Measurements from ENCODE around the gene TP53. TPM values are rescaled to one million over a fixed set of nuclear protein-coding genes. Genes with fewer than 3 reads are reported as not detected.
"Not testable (repeated sequence)": the region's sequence is repeated elsewhere in the genome, so short reads cannot be mapped to it uniquely, and the experiment has no call there.

Gene TP53
- polyA plus RNA-seq, 3 donors, result 68.2 to 79.1 (median 74.8) TPM

DNA sequence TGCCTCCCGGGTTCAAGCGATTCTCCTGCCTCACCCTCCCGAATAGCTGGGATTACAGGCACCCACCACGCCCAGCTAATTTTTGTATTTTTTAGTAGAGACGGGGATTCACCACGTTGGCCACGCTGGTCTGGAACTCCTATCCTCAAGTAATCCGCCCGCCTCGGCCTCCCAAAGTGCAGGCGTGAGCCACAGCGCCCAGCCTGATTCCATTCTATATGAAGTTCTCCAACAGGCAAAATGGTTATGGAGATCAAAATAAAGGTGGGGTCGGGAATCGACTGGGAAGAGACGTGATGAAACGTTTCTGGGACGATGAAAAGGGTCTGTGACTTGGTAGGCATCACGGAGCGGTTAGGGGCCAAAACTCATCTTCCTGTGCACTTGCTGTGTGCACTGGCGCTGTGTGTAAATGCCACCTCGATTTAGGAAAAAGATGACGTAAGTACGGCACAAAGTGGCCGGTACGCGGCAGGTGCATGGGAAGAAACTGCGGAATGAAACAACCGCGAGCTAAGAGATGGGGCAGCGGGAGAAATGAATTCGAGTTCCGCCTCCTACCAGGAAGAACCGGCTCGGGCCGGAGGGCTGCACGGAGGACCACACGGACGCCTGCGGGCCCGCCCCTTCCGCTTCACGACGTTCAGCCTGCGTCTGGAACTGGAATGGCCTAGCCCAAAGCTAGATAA, 1.6 kb downstream of the TP53 start:
- peak; percentile 94 for DNase-seq

DNA sequence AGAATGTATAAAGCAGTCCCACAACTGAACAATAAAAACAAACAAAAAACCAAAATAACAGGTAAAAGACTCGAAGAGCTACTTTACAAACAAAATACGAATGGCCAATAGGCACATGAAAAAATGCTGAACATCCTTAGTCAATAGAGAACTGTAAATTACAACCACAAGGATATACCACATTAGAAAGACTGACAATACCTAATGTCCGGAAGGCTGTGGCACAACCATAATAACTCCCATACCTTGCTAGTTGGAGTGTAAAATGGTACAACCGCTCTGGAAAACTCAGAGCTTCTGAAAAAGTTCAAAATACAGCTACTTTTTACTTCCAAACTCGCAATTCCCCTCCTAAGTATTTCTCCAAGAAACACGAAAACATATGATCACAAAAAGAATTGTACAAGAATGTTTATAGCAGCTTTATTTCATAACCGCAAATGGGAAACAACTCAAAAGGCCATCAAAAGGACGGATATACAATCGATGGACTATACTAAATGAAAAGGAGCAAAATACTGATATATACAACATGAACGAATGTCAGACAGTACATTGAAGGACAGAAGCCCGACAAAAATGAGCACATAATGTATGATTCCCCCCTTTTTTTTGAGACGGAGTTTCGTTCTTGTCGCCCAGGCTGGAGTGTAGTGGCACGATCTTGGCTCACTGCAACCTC, 2.3 kb downstream of the TP53 start:
- DNase-seq, result no peak

DNA sequence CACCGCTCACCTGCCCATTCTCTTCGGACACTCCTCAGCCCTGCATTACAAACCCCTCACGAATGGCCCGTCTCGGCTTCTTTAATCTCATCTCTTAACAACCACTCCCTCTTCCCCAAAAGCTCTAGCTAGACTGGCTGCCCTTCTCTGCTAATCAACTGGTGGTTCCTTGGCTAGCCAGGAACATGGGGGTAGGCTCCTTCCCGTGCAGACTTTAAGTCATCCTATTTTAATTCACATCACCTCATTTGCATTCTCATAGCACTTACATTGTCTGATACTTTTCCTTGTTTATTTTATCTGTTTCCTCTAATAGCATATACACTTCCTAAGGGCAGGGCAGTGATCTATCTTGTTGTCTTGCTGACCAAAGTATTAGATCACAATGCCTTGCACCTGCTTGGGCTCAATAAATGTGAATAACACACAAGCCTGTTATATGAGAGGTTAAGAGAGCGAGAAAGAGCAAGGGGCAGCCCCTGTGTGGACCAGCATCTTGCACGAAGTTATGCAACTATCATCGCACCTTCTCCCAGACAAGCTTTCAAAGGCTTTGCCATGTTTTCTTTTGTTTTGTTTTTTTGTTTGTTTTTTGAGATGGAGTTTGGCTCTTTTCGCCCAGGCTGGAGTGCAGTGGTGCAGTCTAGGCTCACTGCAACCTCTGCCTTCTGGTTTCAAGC, 9.8 kb downstream of the TP53 start:
- no peak for DNase-seq

DNA sequence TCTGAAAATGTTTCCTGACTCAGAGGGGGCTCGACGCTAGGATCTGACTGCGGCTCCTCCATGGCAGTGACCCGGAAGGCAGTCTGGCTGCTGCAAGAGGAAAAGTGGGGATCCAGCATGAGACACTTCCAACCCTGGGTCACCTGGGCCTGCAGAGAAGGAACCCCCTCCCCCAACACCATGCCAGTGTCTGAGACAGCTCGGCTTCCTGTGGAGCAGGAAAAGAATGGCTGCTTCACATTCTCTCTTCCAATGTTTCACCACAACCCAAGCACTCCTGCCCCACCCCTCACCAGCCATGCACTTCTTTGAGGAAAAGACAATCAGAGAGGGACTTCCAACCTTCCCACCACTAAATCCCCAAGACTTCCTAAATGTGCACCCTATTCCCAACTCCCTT, 10.8 kb downstream of the TP53 start:
- no peak for DNase-seq

DNA sequence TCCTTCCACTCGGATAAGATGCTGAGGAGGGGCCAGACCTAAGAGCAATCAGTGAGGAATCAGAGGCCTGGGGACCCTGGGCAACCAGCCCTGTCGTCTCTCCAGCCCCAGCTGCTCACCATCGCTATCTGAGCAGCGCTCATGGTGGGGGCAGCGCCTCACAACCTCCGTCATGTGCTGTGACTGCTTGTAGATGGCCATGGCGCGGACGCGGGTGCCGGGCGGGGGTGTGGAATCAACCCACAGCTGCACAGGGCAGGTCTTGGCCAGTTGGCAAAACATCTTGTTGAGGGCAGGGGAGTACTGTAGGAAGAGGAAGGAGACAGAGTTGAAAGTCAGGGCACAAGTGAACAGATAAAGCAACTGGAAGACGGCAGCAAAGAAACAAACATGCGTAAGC, 12.4 kb downstream of the TP53 start:
- DNase-seq, result no peak

DNA sequence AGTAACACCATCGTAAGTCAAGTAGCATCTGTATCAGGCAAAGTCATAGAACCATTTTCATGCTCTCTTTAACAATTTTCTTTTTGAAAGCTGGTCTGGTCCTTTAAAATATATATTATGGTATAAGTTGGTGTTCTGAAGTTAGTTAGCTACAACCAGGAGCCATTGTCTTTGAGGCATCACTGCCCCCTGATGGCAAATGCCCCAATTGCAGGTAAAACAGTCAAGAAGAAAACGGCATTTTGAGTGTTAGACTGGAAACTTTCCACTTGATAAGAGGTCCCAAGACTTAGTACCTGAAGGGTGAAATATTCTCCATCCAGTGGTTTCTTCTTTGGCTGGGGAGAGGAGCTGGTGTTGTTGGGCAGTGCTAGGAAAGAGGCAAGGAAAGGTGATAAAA, 14.1 kb downstream of the TP53 start:
- no peak for DNase-seq

DNA sequence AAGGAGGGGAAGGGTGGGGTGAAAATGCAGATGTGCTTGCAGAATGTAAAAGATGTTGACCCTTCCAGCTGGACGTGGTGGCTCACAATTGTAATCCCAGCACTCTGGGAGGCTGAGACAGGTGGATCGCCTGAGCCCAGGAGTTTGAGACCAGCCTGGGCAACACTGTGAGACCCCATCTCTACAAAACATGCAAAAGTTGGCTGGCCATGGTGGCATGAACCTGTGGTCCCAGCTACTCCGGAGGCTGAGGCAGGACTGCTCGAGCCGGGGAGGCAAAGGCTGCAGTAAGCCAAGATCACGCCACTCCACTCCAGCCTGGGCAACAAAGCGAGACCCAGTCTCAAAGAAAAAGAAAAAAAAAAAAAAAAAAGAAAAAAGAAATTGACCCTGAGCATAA, 18.8 kb downstream of the TP53 start:
- DNase-seq, result no peak

DNA sequence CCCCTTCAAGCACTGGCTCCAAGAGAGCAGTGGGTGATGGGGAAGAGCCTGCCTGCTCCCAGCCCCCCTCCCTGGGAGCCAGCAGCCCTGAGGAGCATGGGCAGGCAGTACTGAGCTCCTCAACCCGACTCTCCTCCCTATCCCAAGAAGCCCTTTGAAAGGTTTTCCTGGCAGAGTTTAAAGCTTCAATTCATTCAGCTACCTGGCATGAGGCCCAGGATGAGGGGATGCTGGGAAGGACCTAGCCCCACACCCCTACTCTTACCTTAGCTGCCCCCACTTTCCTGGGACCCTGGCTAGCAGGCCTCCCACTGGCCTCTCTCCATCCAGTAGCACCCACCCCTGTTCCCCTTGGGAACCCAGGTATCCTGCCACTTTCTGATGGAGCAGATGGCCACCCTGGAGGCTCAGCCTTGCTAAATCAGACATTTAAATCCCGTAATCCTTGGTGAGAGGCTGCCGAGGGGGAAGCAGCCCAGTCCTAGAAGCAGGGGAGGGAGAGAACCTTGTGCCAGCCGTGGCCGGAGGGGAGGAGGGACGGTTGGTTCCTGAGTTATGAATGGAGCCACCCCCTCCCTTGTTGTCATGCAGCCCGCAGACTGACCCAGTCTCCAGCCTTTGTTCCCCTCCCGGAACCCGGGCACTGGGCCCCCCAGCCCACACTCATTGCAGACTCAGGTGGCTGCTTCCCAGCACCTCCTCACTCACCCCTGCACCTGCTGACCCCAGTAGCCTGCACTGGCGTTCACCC, 19.5 kb downstream of the TP53 start:
- DNase-seq, result no peak

DNA sequence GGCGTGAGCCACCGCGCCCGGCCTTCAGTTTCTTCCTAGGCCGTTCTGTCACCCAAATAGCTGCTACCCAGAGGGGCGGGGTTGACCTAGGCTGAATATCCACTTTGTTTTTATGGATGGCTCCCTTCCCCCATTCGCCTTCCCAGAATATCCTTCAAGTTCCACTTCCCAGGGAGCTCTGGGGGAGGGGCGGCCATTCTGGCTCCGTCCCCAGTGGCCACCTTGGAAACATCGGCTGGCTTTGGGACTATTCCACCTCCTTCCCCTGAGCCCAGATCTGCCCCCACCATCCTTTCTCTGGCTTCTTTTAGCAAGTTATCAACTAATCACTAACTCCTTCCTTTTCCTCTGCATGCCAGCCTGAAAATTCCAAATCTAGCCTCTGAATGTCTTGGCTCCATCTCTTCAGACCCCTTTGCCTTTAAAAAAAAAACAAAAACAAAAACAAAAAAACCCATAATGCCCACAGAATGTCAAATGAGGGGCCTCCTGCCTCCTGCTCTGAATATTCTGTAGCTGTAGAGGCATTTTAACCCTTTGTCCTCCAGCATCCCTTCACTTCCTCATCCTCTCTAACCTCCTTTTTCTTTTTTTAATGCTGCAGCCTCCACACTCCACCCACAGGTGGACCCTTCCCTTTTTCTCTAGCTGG, 30.2 kb downstream of the TP53 start:
- DNase-seq, result peak; percentile 72

DNA sequence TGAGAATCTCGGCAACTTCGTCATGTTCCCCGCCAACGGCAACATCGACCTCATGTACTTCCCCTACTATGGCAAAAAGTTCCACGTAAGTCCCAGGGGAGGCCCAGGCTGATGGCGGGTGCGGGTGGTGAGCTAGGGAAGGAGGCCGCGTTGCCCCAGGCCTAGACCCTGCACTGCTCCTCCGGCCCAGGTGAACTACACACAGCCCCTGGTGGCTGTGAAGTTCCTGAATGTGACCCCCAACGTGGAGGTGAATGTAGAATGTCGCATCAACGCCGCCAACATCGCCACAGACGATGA, 31.8 kb downstream of the TP53 start:
- DNase-seq, result no peak

DNA sequence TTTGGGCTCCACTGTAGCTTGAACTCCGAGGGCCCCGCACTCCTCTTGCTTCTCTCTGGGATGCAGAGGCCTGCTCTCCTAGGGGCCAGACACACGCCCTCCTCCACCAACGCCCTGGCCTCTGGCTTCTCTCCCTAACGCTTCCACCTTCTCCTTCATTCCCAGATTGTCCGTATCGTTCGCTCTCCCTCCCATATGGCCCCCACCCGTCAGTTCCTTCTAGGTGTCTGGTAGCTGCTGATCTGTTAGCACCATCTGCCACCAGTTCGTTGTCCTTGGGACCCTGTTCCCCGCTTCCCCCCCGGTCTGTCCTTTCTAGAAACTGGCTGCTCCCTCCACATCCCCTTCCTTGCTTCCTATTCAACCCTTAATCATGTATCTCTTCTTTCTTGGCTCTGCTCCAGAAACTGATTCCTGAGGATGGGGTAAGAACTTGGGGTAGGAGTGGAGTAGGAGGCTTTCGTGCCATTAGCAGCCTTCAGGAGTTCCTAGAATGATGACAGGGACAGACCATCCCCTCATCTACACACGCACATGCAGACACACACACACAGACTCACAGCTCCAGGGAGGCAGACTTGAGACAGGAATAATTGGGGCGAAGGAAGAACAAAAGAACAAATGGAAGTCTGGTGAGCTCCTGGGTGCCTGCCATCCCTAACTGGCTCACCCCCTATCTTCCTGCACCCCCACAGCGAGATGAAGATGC, 32.3 kb downstream of the TP53 start:
- DNase-seq, result no peak

DNA sequence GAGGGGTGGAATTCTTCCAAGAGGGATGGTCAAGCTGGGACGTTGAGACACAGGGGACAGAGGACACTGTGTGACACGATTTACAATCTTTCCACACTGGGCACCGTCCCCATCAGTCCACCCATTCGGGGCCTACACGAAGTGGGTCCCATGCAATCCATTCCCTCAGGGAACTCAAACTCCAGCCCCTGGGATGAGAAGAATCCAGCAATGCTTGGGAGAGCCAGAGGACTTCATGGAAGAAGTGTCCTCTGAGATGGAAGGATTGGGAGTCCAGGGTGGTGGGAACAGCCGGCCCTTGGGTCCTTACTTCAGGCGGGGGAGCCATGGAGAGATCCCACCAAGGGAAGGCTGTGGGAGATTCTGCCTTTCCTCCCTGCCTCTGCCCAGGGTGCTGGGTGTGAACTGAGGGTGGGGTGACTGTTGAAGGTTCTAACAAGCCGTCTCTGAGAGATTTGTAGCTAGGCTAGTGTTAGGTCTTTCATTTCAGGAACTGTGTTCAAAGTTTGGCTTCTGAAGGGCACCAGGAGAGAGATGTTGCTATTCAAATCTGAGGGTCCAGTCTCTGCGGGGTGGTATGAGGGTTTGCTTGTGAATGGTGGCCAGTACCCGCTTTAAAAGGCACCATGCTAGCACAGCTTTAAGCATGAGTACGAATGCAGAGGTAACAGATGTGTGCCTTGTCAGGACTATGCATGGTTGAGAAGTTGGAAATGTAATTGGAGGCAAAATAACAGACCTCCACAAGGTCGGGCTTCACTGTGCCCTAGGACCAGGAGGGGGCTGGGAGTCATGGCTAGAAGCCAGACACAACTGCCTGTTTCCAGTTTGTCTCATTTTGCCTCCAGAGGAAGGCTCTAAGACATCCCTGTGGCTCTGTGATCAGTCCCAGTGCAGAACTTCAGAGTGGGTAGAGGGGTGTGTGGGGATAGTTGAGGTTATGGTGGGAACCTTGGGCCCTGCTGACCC, 34.6 kb downstream of the TP53 start:
- DNase-seq, result no peak

DNA sequence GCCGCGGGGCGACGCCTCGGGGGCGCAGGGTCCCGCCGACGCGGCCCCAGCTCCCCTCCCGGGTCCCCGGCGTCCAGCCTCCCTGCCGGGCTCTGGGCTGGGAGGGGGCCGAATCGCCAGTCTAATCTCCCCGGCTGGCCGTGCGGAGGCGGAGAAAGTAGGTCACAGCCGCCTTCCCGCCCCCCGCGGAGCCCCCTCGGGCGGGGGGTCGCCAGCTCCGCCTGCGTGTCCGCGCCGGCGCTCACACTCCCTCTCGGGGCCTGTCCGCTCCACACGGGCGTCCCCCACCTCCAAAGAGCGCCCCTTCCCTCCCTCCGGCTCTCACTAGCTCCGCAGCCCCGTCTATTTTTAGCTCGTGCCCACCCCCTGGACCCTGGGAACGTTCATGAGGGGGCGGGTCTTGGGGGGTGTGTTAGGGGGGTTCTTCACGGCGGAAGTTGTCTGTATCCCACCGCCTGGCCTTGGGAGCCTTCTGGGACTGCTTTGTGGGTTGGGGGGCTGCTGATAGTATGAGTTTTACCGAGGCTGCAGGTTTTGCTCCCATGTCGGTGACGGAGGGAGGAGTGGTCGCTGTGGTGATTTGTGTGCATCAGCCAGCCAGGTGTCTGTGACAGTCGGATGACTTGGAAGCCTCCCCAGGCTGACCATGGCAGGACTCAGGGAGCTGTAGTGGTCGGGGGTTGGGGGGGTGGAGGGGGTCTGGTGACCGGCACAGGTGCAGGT, 35.5 kb downstream of the TP53 start:
- peak; percentile 81 for DNase-seq

DNA sequence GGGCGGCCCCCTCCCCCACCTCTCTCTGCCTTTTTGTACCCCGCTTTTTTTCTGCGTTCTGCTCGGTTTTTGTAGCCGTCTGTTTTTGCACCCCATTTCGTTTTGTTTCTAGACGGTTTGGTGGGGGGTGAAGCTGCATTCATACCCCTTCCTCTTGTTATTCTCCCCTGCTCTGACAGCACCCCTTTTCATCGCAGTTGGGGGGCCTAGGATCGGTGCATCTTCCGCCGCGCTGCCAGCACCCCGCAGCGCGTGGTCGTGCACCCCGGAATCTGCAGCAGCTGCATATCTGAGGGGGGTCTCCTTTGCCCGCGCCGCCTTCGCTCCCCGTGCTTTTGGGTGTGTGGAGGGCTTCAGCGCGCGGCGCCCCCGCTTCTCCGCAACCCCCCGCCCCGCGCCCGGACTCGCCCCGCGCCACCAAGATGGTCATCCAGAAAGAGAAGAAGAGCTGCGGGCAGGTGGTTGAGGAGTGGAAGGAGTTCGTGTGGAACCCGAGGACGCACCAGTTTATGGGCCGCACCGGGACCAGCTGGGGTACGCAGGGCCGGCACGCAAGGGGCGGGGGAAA, 36.1 kb downstream of the TP53 start:
- DNase-seq, result no peak

DNA sequence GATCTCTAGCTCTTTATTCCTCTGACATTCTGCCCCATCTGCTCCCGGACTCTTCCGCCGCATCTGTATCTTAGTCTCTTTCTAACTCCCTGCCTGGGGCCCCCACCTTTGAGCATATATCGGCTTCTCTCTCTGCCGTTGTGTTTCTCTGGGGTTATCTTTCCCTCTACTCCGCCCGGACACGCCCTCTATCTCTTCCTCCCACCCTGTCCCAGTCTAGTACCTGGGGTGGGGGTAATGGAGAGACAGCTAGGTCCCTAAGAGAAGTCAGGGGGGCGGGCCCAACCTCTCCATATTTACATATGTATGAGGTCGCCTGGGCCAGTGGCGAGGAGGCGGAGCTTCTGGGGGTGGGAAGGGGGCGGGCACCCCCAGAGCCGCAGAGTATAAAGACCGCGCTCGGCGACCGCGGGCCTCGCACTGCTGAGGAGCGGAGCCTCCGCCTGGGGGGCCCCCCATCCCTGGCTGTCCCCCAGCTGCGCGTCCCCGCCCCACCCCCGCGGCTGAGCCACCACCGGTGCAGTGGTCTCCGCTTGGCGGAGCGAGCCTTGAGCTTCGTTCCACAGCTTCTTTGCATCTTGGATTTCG, 36.7 kb downstream of the TP53 start, which contains the start of gene ATP1B2:
Gene ATP1B2 (plus strand): TSS at position 418 of the 588 bp plus-strand sequence. CDS start 593 bp downstream, outside the sequence.
- peak; percentile 65 for DNase-seq

DNA sequence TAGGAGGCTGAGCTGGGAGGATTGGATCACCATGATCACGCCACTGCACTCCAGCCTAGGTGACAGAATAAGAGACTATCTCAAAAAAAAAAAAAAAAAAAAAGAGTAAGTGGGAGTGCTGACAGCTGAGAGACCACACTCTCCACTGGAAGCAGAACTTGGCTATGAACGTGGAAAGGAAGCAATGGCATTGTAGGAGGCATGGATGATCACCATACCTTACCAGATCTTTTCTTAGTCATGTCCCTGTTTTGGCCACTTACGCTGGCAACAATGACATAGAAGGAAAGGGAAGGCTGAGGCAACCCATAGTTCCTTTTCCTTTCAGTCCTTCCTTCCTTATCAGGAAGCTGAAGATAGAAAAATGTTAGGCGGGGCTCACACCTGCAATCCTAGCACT, 40.3 kb downstream of the TP53 start:
- DNase-seq, result no peak

DNA sequence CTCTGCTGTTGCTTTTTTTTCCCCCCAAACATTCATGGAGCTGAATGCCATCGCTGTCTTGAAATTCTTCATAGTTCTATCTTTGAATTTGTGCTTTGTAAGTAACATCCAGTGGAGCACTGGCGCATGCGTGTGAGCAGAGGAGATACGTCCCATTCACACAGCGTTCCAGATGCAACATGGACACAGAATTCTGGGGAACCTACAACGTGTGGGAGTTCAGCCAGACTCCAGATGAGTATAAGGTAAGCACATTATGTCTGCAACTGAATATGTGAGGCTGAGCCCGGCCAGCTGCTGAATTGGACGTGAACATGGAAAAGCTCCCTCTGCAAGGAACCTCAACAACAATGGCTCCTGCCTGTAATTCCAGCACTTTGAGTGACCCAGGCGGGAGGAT, 40.8 kb downstream of the TP53 start:
- no peak for DNase-seq

DNA sequence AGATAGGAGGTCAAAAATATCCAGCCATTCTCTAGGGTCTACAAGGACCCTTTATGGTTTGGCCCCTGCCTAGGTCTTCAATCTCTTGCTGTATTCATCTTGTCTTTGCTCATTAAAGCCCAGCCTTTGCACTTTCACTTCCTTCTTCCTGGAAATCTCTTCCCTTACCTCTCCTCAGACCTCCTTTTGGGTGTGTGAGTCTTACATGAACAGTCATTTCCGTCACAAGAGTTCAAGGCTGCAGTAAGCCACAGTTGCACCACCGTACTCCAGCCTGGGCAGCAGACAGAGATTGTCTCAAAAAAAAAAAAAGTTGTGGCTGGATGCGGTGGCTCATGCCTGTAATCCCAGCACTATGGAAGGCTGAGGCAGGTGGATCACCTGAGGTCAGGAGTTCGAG, 42.5 kb downstream of the TP53 start:
- no peak for DNase-seq

DNA sequence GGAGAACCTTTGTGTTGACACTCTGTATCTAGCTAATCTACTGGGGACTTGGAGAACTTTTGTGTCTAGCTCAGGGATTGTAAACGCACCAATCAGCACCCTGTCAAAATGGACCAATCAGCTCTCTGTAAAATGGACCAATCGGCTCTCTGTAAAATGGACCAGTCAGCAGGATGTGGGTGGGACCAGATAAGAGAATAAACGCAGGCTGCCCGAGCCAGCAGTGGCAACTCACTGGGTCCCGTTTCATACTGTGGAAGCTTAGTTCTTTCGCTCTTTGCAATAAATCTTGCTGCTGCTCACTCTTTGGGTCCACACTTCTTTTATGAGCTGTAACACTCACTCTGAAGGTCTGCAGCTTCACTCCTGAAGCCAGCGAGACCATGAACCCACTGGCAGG, 45.7 kb downstream of the TP53 start:
- DNase-seq, result not testable (repeated sequence)

Data from renal pelvis (tissue), 4 donors.